ENCODE data around the gene MORC2. TPM values are rescaled to one million over a fixed set of nuclear protein-coding genes. Genes with fewer than 3 reads are reported as not detected.

MORC2 gene
- polyA plus RNA-seq, 3 donors = 34.7 to 37.7 (median 36.8) TPM

DNA sequence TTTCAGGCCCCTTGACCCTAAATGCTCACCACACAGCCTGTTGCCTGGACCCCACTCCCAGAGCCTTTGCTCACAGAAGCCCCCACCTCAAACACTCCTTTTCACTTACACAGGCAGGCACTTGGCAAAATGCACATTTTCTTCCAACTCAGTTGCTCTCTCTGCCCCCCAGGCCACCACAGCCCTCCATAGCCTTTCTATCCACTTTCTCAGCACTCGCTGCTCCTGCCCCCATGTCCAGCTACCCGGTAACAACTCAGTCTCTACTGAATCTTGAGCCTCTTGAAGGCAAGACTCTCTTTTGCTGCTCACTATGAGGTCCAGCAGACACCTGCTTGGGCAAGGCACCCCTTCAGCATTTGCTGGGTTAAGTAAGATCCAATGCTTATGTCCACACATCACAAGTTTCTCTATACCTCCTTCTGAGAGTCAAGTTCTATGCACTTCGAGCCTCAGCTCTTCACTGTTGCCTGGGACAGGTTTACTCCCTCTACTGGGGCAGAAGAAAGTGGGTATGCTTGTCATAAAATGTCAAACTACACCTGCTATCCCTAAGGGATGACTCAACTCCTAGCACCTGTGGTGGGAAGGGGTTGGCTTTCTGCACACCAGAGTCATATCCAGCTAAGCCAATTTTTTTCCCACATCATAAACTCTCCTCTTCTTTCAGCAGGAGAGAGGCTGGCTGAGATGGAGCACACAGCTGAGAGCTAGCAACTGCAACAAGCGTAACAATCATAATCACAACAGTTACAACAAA lies 36.9 kb downstream of the MORC2 start:
- no peak for DNase-seq (ENCODE audit: extremely low read depth in 1 of 11, low read depth in 9 of 11, low spot score in 4 of 11)

DNA sequence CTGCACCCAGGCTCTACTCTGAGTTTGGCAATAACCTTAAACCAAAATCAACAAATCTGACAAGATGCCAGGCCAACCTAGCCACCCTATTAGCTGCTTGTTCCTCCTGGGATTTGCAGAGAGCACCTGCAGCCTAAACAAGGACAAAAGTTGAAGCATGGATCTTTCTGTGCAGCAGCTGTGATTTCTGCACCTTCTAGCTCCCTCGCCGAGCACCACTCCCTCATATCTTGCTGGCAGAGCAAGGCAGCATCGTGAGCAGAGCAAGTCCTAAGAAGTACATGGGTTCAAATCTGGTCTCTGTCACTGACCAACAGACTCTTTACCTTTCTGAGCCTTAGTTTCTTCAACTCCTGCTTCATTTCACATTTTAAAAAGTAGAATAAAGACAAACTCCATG lies 38.3 kb downstream of the MORC2 start:
- DNase-seq (ENCODE audit: extremely low read depth in 1 of 11, low read depth in 9 of 11, low spot score in 4 of 11) = no peak

DNA sequence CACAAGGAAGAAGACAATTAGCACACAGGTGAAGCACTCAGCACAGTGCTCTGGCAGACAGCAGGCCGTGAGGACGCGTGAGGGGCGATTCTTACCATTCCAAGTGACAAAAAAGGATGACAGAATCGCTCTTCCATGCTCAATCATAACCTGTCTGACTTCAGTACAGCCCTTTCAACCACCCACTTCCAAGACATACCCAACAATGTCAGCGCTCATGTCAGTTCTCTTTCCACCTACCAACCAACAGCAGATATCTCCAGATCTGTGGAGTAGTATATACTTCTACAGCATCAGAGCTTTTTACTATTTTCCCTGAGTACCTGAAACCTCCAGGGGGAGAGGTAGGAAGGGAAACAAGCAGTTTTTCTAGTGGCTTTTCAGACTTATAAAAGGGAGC lies 40.2 kb downstream of the MORC2 start:
- no peak for DNase-seq (ENCODE audit: extremely low read depth in 1 of 11, low read depth in 9 of 11, low spot score in 4 of 11)

DNA sequence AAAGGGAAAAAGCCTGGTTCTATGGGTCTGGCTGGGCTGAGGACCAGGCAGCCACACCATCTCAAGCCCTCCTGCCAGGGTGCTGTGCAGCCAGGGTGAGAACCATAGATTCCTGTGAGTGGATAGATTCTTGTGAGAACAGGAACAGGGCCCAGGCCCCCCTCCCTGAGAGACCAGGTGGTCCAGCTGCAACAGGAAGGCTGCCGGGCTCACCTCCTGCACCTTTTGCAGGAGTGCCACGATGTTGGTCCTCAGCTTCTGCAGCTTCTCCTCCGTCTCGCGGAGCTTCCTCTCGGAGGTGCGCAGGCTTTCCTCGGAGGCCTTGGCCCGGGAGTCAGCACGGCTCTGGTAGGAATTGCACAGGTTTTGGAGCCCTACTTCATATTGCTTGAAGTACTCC lies 40.8 kb downstream of the MORC2 start:
- DNase-seq (ENCODE audit: extremely low read depth in 1 of 11, low read depth in 9 of 11, low spot score in 4 of 11) = no peak

DNA sequence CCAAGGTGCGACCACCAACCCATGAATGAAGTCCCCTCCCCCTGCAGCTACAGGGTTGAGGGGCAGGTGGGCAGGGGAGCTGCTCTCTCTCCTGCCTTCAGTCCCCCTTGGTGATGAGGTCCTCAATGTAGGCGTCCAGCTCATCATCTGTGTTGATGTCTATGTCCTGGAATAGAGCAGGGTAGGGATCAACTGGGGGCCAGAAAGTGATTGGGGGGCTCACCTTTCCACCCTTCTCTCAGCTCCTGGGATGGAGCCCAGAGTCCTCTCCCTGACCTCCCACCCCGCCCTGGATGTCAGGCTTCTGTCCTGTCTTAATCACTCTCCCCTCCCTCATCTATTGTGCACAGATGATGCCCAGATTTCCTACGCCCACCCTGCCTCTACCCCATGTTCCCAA lies 41.9 kb downstream of the MORC2 start:
- no peak for DNase-seq (ENCODE audit: extremely low read depth in 1 of 11, low read depth in 9 of 11, low spot score in 4 of 11)

DNA sequence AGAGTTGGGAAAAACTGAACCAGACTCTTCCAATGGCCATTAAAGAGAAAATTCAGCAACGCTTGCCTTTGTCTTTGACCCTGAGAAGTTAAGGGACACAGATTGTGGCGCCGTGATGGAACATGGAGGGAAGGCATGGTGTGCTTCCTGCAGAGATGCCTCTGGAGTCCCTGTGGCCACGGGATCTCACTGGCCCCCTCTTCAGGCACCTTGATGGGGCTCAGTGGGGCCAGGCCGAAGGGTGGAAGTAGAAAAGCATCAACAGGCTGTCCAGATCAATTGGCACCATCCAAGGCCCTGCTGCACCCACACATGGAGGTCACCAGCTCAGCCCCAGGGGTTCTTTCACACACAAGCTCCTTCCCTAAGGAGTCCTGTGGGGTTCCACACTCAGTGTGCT lies 42.9 kb downstream of the MORC2 start:
- no peak for DNase-seq (ENCODE audit: extremely low read depth in 1 of 11, low read depth in 9 of 11, low spot score in 4 of 11)

DNA sequence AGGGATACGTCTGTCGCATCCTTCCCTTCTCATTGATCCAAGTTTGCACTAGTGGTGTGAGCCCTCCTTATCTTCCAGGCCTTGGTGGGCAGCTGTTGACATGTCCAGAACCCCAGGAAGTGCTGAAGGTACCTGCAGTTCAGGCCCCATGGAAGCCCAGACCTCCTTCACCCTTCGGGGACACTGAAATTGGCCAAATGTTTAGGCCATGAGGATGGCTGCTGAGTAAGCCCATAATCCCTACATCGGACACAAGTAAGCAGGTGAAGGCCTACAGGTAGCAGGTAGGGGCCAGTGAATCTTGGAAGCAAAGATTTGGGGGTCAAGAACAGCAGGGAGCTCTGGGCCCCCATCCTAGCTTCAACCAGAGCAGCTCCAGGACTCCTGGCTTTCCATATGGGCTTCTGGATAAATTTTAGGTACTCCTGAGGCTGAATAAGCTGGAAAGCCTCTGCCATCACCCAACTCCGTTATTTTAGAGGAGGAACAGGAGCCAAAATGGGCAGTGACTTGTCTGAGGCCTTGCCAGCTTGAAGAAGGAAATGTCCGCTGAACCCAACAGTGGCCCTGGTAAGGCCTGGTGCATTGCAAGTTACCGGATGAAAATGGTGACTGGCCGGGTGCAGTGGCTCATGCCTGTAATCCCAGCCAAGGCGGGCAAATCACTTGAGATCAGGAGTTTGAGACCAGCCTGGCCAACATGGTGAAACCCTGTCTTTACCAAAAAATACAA lies 45.2 kb downstream of the MORC2 start:
- no peak for DNase-seq (ENCODE audit: extremely low read depth in 1 of 11, low read depth in 9 of 11, low spot score in 4 of 11)

DNA sequence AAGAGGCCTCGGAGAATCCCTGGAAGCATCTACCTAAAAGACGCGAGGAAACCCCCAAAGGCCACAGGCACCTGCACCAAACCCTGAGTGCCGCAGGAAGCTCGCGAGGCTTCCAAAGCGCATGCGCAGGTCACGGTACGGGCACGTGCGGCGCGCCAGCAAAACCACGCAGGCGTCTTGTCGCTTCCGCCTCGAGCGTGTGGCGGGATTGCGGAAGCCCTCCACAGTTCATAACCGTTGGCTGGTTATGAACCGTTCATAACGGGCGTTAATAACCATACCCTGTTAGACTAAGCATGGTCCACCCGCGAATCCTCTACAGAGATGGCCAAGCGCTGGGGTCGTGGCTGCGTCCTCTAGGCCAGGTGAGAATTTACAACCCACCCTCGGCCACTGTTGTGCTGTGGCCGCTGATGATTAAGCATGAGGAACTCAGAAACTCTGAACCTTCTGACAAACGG lies 46.4 kb downstream of the MORC2 start:
- DNase-seq (ENCODE audit: extremely low read depth in 1 of 11, low read depth in 9 of 11, low spot score in 4 of 11) = peak in 8 of 11 donors; percentile 4 to 41 (median 27)

DNA sequence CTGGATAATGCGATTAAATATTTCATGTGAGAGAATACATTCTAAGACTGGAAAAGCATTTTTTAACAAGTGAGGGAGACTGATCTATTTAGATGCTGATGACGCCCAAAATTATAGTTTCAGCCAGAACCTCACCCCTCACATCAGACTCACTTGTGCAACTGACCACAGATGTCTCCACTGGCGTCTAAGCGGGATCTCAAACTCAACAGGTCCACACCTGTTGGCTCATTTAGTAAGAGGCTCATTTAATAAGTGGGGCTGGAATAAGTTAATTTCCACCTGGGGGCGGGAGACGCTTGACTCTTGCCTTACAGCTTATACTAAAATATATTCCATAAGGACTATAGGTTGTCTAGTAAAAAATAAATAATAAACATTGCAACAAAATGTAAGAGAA lies 47.5 kb downstream of the MORC2 start:
- DNase-seq (ENCODE audit: extremely low read depth in 1 of 11, low read depth in 9 of 11, low spot score in 4 of 11) = no peak

DNA sequence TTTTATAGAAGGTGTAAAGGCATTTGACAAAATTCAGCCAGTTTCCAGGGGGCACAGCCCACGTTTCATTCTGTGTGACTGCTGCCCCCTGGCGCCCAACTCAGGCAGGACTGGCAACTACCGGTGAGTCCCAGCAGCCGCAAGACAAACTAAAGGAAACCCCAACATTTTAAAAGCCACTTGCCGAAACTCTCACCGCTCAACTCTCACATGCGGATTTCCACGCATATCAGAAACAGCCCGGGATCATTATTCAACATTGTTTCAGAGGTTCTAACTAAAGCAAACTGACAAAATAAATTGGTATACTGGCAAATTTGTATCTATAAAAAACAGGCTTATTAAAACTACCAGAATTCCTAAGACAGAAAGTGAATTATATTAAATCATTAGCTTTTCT lies 48.2 kb downstream of the MORC2 start:
- peak; percentile 20 to 71 (median 50) for DNase-seq (ENCODE audit: extremely low read depth in 1 of 11, low read depth in 9 of 11, low spot score in 4 of 11)

DNA sequence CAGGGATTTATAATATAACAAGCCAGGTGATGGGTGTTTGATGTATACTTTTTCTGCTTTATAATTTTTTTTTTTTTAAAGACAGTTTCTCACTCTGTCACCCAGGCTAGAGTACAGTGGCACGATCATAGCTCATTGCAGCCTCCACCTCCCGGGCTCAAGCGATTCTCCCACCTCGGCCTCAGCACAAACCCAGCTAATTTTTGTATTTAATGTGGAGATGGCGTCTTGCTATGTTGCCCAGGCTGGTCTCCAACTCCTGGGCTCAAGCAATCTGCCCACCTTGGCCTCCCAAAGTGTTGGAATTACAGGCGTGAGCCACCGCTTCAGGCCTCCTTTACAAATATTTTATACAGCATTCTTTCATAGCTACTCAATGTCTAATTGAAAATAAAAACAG lies 48.6 kb downstream of the MORC2 start:
- DNase-seq (ENCODE audit: extremely low read depth in 1 of 11, low read depth in 9 of 11, low spot score in 4 of 11) = no peak

DNA sequence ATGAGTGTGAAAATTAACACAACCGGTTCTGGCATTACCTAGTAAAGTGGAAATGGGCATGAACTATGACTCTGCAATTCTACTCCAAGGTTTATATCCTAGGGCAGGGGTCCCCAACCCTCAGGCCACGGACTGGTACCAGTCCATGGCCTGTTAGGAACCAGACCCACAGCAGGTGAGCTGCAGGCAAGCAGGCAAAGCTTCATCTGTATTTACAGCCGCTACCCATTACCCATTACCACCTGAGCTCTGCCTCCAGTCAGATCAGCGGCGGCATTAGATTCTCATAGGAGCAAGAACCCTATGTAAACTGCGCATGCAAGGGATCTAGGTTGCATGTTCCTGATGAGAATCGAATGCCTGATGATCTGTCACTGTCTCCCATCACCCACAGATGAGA lies 49.8 kb downstream of the MORC2 start:
- no peak for DNase-seq (ENCODE audit: extremely low read depth in 1 of 11, low read depth in 9 of 11, low spot score in 4 of 11)

DNA sequence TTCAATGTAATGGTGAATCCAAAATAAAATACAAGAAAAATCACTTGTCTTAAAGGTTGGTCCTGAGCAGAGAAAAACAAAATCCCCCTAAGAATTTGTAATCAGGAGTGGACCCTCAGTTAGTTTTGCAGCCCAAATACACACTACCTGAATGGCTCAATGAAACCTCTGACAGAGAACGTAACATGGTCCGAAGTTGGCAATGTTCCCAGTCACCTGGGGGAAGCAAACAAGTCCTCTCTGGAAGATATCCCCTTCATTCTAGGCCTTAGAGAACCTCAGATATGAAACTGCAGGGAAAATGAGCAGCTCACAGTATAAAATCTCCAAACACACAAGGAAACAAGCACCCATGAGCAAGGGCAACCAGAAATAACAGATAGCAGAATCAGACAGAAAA lies 58.2 kb downstream of the MORC2 start:
- no peak for DNase-seq (ENCODE audit: extremely low read depth in 1 of 11, low read depth in 9 of 11, low spot score in 4 of 11)

DNA sequence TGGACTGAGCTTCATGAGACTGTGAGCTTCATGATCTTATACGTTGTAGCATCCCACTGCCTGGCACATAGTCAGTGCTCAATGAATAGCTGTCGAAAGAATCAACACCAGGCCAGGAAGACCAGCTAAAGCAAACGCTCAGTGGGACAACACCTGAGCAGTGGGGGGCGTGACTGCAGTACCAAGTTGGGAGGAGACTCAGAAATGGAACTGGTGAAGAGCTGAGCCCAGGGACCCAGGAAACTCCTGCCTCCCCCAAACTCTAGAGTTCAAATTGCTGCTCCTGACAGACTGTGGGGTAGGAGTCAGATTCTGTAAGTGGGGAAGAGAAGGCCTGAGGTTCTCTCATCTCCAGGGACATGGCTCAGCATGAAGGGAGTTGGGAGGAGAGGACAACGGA lies 59.3 kb downstream of the MORC2 start:
- DNase-seq (ENCODE audit: extremely low read depth in 1 of 11, low read depth in 9 of 11, low spot score in 4 of 11) = no peak

DNA sequence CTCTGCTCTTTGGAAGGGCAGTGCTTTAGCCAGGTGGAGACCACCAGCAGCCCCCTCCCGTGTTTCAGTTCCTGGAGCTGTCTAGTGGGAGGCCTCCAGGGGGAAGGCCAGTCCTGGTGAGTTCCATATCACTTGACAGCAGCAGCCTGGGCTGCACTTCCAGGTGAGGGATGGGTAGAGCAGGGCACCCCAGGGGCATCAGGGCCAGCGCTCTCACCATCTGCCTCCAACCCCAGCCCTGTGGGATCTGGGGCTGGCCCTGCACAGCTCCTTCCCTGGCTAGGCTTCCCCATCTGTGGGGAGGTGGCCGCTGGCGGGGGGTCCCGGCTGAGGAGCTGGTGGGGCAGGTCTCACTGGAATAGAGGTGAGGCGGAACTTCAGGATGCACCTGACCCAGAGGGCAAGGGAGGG lies 60.5 kb downstream of the MORC2 start:
- no peak for DNase-seq (ENCODE audit: extremely low read depth in 1 of 11, low read depth in 9 of 11, low spot score in 4 of 11)

DNA sequence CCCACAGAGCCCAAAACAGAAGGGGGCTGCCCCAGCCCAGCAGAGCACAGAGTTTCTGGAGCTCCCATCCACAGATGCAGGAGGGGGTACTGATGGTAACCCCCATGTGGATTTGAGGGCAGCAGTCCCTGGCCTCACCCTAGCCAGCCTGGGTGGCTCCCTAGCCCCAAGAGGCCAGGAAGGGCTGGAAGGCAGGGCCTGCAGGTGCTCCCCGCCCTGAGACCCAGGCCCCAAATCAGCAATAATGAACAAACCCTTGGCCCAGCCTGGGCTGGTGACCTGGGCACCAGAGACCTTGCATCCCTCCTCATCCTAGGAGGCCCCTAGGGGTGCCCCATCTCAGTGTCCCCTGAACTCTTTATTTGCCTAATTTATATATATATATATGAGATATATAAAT lies 61.6 kb downstream of the MORC2 start:
- no peak for DNase-seq (ENCODE audit: extremely low read depth in 1 of 11, low read depth in 9 of 11, low spot score in 4 of 11)

DNA sequence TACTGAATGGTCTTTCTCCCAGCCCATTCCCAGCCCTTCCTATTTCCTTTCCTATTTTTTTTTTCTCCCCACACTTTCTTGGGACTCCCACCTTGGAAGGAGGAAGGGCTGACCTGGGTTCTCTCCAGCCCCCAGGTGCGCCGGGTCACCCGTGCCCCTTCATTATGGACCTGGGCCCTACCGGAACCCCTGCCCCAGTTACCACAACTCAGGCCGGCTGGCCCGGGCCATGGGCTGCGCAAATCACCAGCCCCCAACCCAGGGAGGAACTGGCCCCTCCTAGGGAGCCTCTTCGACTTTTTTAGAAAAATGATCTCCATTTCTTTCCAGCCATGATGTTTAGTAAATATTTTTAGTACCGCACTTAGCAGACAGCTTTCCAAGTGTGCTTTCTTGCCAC lies 62.2 kb downstream of the MORC2 start:
- DNase-seq (ENCODE audit: extremely low read depth in 1 of 11, low read depth in 9 of 11, low spot score in 4 of 11) = no peak

DNA sequence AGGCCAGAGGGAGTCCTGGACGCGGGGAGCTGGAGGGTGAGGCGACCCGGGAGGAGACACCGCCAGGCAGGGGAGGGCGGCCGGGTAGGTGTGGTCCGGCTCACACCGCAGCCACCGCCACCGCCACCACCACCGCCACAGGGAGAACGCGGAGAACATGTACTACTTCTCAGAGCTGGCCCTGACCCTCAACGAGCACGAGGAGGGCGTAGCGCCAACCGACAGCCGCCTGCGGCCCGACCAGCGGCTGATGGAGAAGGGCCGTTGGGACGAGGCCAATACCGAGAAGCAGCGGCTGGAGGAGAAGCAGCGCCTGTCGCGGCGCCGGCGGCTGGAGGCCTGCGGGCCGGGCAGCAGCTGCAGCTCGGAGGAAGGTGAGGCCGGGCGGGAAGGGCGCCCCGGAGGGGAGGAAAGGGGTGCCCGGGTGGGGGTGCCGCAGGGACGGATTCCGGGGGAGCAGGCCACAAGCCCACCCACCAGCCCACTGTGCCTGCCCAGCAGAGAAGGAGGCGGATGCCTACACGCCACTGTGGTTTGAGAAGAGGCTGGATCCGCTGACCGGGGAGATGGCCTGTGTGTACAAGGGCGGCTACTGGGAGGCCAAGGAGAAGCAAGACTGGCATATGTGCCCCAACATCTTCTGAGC lies 62.8 kb downstream of the MORC2 start:
- DNase-seq (ENCODE audit: extremely low read depth in 1 of 11, low read depth in 9 of 11, low spot score in 4 of 11) = no peak

DNA sequence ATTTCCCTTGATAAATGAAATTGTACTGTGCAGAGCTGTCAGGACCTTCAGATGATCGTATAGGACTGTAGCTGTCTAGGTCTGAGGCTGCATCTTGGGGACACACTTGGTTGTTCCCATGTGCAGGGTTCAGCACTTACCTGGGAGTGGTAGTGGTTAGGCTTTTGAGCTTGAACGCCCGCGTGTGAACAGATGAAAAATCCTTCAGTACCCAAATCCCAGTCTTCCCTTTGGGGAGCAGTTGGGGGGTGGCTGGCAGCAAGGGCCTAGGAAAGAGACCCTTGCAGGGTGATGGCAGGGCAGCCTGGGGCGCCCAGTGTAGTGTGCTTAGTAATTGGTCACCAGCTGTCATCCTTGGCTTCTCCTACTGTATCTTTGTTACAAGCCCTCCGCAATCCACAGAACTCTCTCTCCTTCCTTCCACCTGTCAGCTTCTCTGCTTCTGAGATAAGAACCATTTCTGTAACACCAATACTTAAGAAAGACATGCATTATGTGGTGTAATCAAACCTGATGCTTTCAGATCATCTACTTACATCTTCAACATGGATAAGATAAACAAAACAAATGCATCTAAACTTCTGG lies 64.6 kb downstream of the MORC2 start:
- DNase-seq (ENCODE audit: extremely low read depth in 1 of 11, low read depth in 9 of 11, low spot score in 4 of 11) = no peak

All from renal cortex interstitium (tissue), 11 donors.